ENCODE measurements around the gene ARID1B.

The ARID1B gene

DNA sequence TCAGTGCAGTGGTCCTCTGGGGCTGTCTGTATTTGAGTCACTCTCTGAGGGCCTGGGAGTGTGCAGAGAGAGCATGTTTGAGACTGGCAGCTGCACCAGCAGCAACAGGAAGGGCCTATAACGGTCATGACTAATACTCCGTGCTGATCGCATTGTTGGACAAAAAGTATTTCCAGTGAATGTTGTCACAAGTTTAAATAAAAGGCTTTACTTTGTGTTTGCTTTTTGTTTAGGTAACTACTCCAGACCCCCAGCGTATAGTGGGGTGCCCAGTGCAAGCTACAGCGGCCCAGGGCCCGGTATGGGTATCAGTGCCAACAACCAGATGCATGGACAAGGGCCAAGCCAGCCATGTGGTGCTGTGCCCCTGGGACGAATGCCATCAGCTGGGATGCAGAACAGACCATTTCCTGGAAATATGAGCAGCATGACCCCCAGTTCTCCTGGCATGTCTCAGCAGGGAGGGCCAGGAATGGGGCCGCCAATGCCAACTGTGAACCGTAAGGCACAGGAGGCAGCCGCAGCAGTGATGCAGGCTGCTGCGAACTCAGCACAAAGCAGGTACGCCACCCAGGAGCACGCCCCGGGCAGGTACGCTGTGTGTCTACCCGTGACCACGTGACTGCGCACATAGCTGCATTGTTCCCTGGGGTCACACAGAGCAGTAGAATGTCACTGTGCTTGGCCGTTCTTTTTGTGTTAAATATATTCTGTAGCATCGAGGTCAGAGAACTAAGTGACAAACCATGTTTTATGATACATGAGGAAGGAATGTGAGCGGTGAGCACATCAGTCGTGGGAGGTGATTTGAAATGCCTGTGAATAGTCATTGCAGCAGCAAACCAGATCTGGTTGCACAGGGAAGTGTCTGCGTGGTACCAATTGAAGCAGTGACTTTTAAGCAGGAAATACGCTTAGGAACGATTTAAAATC lies 371.5 kb downstream of the ARID1B start:
- H3K27ac ChIP-seq (ENCODE audit: low read depth, low read length): no peak overlapping the region
- no peak overlapping the region for H2AFZ ChIP-seq (ENCODE audit: low read depth, low read length, severe bottlenecking)
- H4K20me1 ChIP-seq (ENCODE audit: low read depth, low read length): no peaks in the 10 kb centered on the region
- no peaks in the 10 kb centered on the region for H3K27me3 ChIP-seq (ENCODE audit: low read length)
- H3K9me3 ChIP-seq (ENCODE audit: insufficient read depth, low read length): no peaks in the 10 kb centered on the region
- TF ChIP-seq, protein P1, sequence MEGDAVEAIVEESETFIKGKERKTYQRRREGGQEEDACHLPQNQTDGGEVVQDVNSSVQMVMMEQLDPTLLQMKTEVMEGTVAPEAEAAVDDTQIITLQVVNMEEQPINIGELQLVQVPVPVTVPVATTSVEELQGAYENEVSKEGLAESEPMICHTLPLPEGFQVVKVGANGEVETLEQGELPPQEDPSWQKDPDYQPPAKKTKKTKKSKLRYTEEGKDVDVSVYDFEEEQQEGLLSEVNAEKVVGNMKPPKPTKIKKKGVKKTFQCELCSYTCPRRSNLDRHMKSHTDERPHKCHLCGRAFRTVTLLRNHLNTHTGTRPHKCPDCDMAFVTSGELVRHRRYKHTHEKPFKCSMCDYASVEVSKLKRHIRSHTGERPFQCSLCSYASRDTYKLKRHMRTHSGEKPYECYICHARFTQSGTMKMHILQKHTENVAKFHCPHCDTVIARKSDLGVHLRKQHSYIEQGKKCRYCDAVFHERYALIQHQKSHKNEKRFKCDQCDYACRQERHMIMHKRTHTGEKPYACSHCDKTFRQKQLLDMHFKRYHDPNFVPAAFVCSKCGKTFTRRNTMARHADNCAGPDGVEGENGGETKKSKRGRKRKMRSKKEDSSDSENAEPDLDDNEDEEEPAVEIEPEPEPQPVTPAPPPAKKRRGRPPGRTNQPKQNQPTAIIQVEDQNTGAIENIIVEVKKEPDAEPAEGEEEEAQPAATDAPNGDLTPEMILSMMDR (IDR thresholded peaks at IDR 0.05; ENCODE audit: insufficient read depth, low read length, poor library complexity, severe bottlenecking): no peak
- TF ChIP-seq EZH2phosphoT487 (conservative IDR thresholded peaks at IDR 0.05; ENCODE audit: low read length): no peak
- H3K79me2 ChIP-seq (ENCODE audit: insufficient read depth, low read length): no peaks in the 10 kb centered on the region
- no peak overlapping the region for H3K9ac ChIP-seq (ENCODE audit: low read length)
- no peaks in the 10 kb centered on the region for H3F3A ChIP-seq (ENCODE audit: insufficient read depth)
- no peak overlapping the region for H3K4me3 ChIP-seq (ENCODE audit: insufficient read depth, low read length, poor library complexity, severe bottlenecking)
- H3K4me2 ChIP-seq (ENCODE audit: low read depth, low read length, poor library complexity, severe bottlenecking): no peak overlapping the region
- H3K9me2 ChIP-seq (replicated peaks; ENCODE audit: insufficient read depth, low read length): no peaks in the 10 kb centered on the region
- peaks cover 4% of the 10 kb centered on the region; the same call in 1 of the 2 replicates for H3K36me3 ChIP-seq (ENCODE audit: low read length)

DNA sequence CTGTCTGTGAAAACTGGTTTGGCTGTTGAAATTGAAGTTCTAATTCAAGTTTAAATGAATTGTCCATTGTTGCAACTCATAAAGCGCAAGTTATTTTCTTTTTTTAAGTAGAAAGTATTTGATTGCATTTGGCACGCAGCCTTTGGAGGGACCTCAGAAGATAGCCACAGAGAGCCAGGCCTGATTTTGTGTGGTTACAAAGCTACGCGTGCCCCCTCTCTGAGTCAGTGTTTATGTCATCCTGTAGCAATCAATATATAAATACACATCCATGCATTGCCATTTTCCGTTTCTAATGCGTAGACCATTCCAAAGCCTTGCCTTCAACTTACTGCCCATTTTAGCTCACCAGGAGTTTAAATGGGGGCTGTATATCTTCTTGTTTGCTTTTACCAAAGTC lies 372.9 kb downstream of the ARID1B start:
- Histone ChIP-seq H3F3A (ENCODE audit: insufficient read depth) (no peaks in the 10 kb centered on the region), H3K27ac (ENCODE audit: low read depth, low read length) (no peak overlapping the region), H3K9me2 (replicated peaks; ENCODE audit: insufficient read depth, low read length) (no peaks in the 10 kb centered on the region), H3K79me2 (ENCODE audit: insufficient read depth, low read length) (no peaks in the 10 kb centered on the region), H3K27me3 (ENCODE audit: low read length) (no peaks in the 10 kb centered on the region), H3K9ac (ENCODE audit: low read length) (no peak overlapping the region), H3K9me3 (ENCODE audit: insufficient read depth, low read length) (no peaks in the 10 kb centered on the region), H3K4me3 (ENCODE audit: insufficient read depth, low read length, poor library complexity, severe bottlenecking) (no peak overlapping the region), H3K36me3 (ENCODE audit: low read length) (peaks cover 4% of the 10 kb centered on the region; the same call in 1 of the 2 replicates), H3K4me2 (ENCODE audit: low read depth, low read length, poor library complexity, severe bottlenecking) (no peak overlapping the region), H4K20me1 (ENCODE audit: low read depth, low read length) (no peaks in the 10 kb centered on the region), H2AFZ (ENCODE audit: low read depth, low read length, severe bottlenecking) (no peak overlapping the region)
- no peak for TF ChIP-seq EZH2phosphoT487 (conservative IDR thresholded peaks at IDR 0.05; ENCODE audit: low read length)
- TF ChIP-seq, protein P1 (IDR thresholded peaks at IDR 0.05; ENCODE audit: insufficient read depth, low read length, poor library complexity, severe bottlenecking): no peak

- TF ChIP-seq, protein P1 (IDR thresholded peaks at IDR 0.05; ENCODE audit: insufficient read depth, low read length, poor library complexity, severe bottlenecking): no peak
- no peak for TF ChIP-seq EZH2phosphoT487 (conservative IDR thresholded peaks at IDR 0.05; ENCODE audit: low read length)
- H4K20me1 ChIP-seq (ENCODE audit: low read depth, low read length): no peaks in the 10 kb centered on the region
These were observed 373.9 kb downstream of the ARID1B start for GRCh38 chr6:157151029-157151428.

More at GRCh38 chr6:157151029-157151428, 373.9 kb downstream of the ARID1B start:
- Histone ChIP-seq H3K9me3 (ENCODE audit: insufficient read depth, low read length) (no peaks in the 10 kb centered on the region), H3K4me2 (ENCODE audit: low read depth, low read length, poor library complexity, severe bottlenecking) (no peak overlapping the region), H3F3A (ENCODE audit: insufficient read depth) (no peaks in the 10 kb centered on the region), H2AFZ (ENCODE audit: low read depth, low read length, severe bottlenecking) (no peak overlapping the region), H3K36me3 (ENCODE audit: low read length) (peaks cover 4% of the 10 kb centered on the region), H3K27me3 (ENCODE audit: low read length) (no peaks in the 10 kb centered on the region), H3K9me2 (replicated peaks; ENCODE audit: insufficient read depth, low read length) (no peaks in the 10 kb centered on the region), H3K27ac (ENCODE audit: low read depth, low read length) (no peak overlapping the region), H3K79me2 (ENCODE audit: insufficient read depth, low read length) (no peaks in the 10 kb centered on the region), H3K9ac (ENCODE audit: low read length) (no peak overlapping the region), H3K4me3 (ENCODE audit: insufficient read depth, low read length, poor library complexity, severe bottlenecking) (no peak overlapping the region)
